HG03469 (cell line): ENCODE results near the gene CCDC6.

Source experiments
- ATAC-seq: cut with Tn5 transposase; IDR thresholded peaks from one replicate; pipeline ENCODE4 v1.9.1; 2021; ENCODE audit warnings: mild to moderate bottlenecking, moderate library complexity, moderate number of reproducible peaks; ENCODE audit not compliant: unreplicated experiment

Gene CCDC6

GRCh38 chr10:59907537-59907917, 1.2 kb upstream of the CCDC6 start:
- no peak for ATAC-seq

GRCh38 chr10:59905731-59906416, 482 bp downstream of the CCDC6 start:
- ATAC-seq, result no peak

GRCh38 chr10:59905066-59905730, 1.2 kb downstream of the CCDC6 start:
- peak; percentile 39 for ATAC-seq

- no peak for ATAC-seq
Measured at GRCh38 chr10:59904426-59905065, 1.8 kb downstream of the CCDC6 start.

GRCh38 chr10:59903871-59904270, 2.5 kb downstream of the CCDC6 start:
- ATAC-seq, result no peak

- no peak for ATAC-seq
Measured at GRCh38 chr10:59902016-59902415, 4.3 kb downstream of the CCDC6 start.

- ATAC-seq, result no peak
Measured at GRCh38 chr10:59901470-59901869, 4.9 kb downstream of the CCDC6 start.

- no peak for ATAC-seq
Measured at GRCh38 chr10:59900048-59900727, 6.2 kb downstream of the CCDC6 start.

- no peak for ATAC-seq
Measured at GRCh38 chr10:59898125-59898835, 8.1 kb downstream of the CCDC6 start.

- no peak for ATAC-seq
Measured at GRCh38 chr10:59896191-59896590, 10.2 kb downstream of the CCDC6 start.

- no peak for ATAC-seq
Measured at GRCh38 chr10:59895629-59896116, 10.7 kb downstream of the CCDC6 start.

- no peak for ATAC-seq
Measured at GRCh38 chr10:59894114-59894513, 12.2 kb downstream of the CCDC6 start.

GRCh38 chr10:59892697-59893096, 13.7 kb downstream of the CCDC6 start:
- ATAC-seq, result no peak

GRCh38 chr10:59891936-59892335, 14.4 kb downstream of the CCDC6 start:
- no peak for ATAC-seq

GRCh38 chr10:59891349-59891748, 15.0 kb downstream of the CCDC6 start:
- peak; percentile 42 for ATAC-seq

GRCh38 chr10:59888781-59889435, 17.4 kb downstream of the CCDC6 start:
- no peak for ATAC-seq

GRCh38 chr10:59887972-59888640, 18.2 kb downstream of the CCDC6 start:
- no peak for ATAC-seq

- ATAC-seq, result no peak
Measured at GRCh38 chr10:59887006-59887405, 19.4 kb downstream of the CCDC6 start.

- peak; percentile 78 for ATAC-seq
Measured at GRCh38 chr10:59885430-59886134, 20.8 kb downstream of the CCDC6 start.
